ENCODE results near the gene HELLS. TPM values are rescaled to one million over a fixed set of nuclear protein-coding genes. Genes with fewer than 3 reads are reported as not detected.
A peak's percentile ranks its signal among the peaks of the same experiment; 100 is the strongest.
"Not testable (repeated sequence)": the region's sequence is repeated elsewhere in the genome, so short reads cannot be mapped to it uniquely, and the experiment has no call there.

HELLS gene
- total and polyA plus RNA-seq, 2 of the 4 experiments (the other 2 are of a cell fraction), result 15.9 to 29.8 TPM

GRCh38 chr10:94567714-94568307, 22.2 kb downstream of the HELLS start:
- BruUV-seq (replicated peaks); in situ Hi-C loops (cut with MboI; ENCODE audit: low sequenced_read_pairs); H3K9me1 ChIP-seq (ENCODE audit: insufficient read depth, low read length); H3K56ac ChIP-seq (ENCODE audit: extremely low read depth, insufficient read depth, low read length); intact Hi-C loops (cut with micrococcal nuclease); DNase-seq; POLR2A ChIA-PET (ENCODE audit: unreplicated experiment); H4K5ac ChIP-seq (ENCODE audit: low read depth, low read length); H2AK5ac ChIP-seq (ENCODE audit: low read depth, low read length); H2BK20ac ChIP-seq (ENCODE audit: low read depth, low read length); H2BK5ac ChIP-seq (ENCODE audit: low read depth, low read length, poor library complexity, severe bottlenecking); H2BK15ac ChIP-seq (ENCODE audit: low read depth, low read length); H3K4ac ChIP-seq (ENCODE audit: low read depth, low read length); H3K27ac ChIP-seq (ENCODE audit: insufficient read depth, low read length); H3K18ac ChIP-seq (ENCODE audit: low read depth, low read length); H3K36me3 ChIP-seq (ENCODE audit: control insufficient read depth, insufficient read depth, low read length); H3K9ac ChIP-seq (ENCODE audit: low read depth, low read length); H3K4me3 ChIP-seq (ENCODE audit: insufficient read depth, low read depth, low read length); H2AK9ac ChIP-seq (replicated peaks; ENCODE audit: low read depth, low read length, poor library complexity); H3K79me1 ChIP-seq (ENCODE audit: low read depth in 1 of 2, low read length in 2 of 2); H3K4me1 ChIP-seq (ENCODE audit: control insufficient read depth, insufficient read depth, low read length); H2BK120ac ChIP-seq (ENCODE audit: low read depth, low read length); H3K27me3 ChIP-seq (ENCODE audit: control insufficient read depth, insufficient read depth, low read length); H4K20me1 ChIP-seq (ENCODE audit: insufficient read depth, low read length); H3K4me2 ChIP-seq (ENCODE audit: low read depth, low read length); dilution Hi-C loops (cut with HindIII; ENCODE audit: low sequenced_read_pairs, unreplicated experiment); H4K8ac ChIP-seq (ENCODE audit: low read depth in 2 of 2, low read length in 2 of 2); ATAC-seq (ENCODE audit: low read depth); H2AFZ ChIP-seq (replicated peaks; ENCODE audit: low read length, poor library complexity); H3K14ac ChIP-seq (replicated peaks; ENCODE audit: low read depth, low read length); CTCF ChIA-PET; H3K23ac ChIP-seq (ENCODE audit: low read depth, low read length); H4K91ac ChIP-seq (ENCODE audit: insufficient read depth, low read depth, low read length); H3K9me3 ChIP-seq (ENCODE audit: control insufficient read depth, insufficient read depth, low read length): not testable (repeated sequence)
- 92% methylated on average over 4 of the region's 13 CpGs; no CpG with 5 or more reads in 1 of the 2 experiments for WGBS, 2 experiments (ENCODE audit: extremely low coverage in 2 of 2, insufficient read length in 1 of 2)
- TF ChIP-seq CEBPB (IDR thresholded peaks at IDR 0.05; ENCODE audit: low read depth, low read length), result peak; percentile 34; the same call in 1 of the 2 replicates

Data from IMR-90 (cell line).